ENCODE measurements around the gene COPZ1. TPM values are rescaled to one million over a fixed set of nuclear protein-coding genes. Genes with fewer than 3 reads are reported as not detected.

Gene COPZ1
- polyA plus RNA-seq, 3 donors = 78.9 to 190 (median 176) TPM

DNA sequence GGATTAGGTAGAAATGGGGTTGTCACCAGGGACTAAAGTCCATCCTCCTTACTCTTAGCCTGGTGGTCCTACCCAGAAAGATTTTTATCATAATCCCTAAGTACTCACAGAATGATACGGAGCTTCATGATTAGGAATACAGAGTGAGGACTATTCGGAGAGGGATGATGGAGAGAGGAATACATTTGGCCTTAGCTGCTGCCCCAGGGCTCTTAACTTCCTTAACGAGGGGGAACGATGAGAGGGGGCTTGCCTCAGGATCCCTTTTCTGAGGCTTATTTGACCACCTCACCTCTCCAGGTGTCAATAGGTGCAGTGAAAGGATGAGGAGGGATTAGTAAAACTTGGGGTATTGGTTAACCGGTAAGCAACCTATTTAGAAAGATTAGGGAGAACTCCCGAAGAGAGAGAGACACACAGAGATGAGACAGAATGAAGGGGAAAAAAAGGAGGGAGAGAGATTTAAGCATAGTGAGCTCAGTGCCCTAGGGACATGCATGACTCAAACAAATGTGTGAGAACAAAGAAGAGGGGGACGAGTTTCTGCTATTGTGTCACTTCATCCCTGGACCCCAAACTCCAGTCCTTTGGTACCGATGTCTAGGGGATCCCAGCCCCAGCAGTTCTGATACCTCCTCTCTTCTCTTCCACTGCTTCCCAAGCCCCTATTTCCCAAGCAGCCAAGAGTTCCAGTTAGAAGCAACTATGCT is 25.3 kb upstream of the COPZ1 start:
- Mint-ChIP-seq H3K4me3 (peak overlapping the region; percentile 86 to 99), H3K9me3 (peaks cover 0 to 2% (median 0%) of the 10 kb centered on the region in 7 donors), H3K27ac (peak overlapping the region; percentile 88 to 93 (median 91)), H3K27me3 (ENCODE audit: low read depth in 3 of 3) (peaks cover 0 to 1% (median 1%) of the 10 kb centered on the region in 3 donors), H3K4me1 (peaks cover 82% of the 10 kb centered on the region), H3K36me3 (peaks cover 14 to 34% of the 10 kb centered on the region in 2 donors)
- intact Hi-C loops (cut with micrococcal nuclease) = loop anchor here (2.0 to 5.0 kb wide), 3 partner anchors 29 to 68 kb away; no protein-coding TSS in a partner anchor
- Histone ChIP-seq H3K79me2 (ENCODE audit: insufficient read depth, low read length) (peaks cover 100% of the 10 kb centered on the region), H3K4me2 (replicated peaks; ENCODE audit: extremely low read depth, low read length, poor library complexity, severe bottlenecking) (peak overlapping the region; percentile 99), H3K9me3 (replicated peaks in 1 of 2; ENCODE audit: control insufficient read depth in 1 of 2, insufficient read depth in 1 of 2, low read length in 2 of 2) (no peaks in the 10 kb centered on the region), H3K27ac (ENCODE audit: low read depth in 1 of 2, low read length in 2 of 2) (peak overlapping the region; percentile 63 to 87), H3K27me3 (ENCODE audit: control insufficient read depth in 2 of 2, insufficient read depth in 2 of 2, low read length in 2 of 2) (no peaks in the 10 kb centered on the region), H2AFZ (ENCODE audit: insufficient read depth, low read depth, low read length, poor library complexity, severe bottlenecking) (peak overlapping the region; percentile 77), H4K20me1 (ENCODE audit: insufficient read depth, low read length) (peaks cover 22% of the 10 kb centered on the region), H3K4me3 (replicated peaks in 1 of 3; ENCODE audit: low read depth in 2 of 3, low read length in 3 of 3) (peak overlapping the region; percentile 80 to 99 (median 93)), H3K9ac (ENCODE audit: insufficient read depth, low read length, poor library complexity, severe bottlenecking) (peak overlapping the region; percentile 73), H3K4me1 (ENCODE audit: control insufficient read depth in 1 of 2, insufficient read depth in 2 of 2, low read length in 2 of 2) (peaks cover 84 to 97% of the 10 kb centered on the region in 2 donors), H3K36me3 (replicated peaks in 1 of 2; ENCODE audit: control insufficient read depth in 1 of 2, insufficient read depth in 2 of 2, low read length in 2 of 2) (peaks cover 10 to 14% of the 10 kb centered on the region in 2 donors)
- DNase-seq = no peak
- TF ChIP-seq, protein P1, sequence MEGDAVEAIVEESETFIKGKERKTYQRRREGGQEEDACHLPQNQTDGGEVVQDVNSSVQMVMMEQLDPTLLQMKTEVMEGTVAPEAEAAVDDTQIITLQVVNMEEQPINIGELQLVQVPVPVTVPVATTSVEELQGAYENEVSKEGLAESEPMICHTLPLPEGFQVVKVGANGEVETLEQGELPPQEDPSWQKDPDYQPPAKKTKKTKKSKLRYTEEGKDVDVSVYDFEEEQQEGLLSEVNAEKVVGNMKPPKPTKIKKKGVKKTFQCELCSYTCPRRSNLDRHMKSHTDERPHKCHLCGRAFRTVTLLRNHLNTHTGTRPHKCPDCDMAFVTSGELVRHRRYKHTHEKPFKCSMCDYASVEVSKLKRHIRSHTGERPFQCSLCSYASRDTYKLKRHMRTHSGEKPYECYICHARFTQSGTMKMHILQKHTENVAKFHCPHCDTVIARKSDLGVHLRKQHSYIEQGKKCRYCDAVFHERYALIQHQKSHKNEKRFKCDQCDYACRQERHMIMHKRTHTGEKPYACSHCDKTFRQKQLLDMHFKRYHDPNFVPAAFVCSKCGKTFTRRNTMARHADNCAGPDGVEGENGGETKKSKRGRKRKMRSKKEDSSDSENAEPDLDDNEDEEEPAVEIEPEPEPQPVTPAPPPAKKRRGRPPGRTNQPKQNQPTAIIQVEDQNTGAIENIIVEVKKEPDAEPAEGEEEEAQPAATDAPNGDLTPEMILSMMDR (IDR thresholded peaks at IDR 0.05) = no peak
- 0% methylated on average over 2 of the region's 8 CpGs for WGBS (ENCODE audit: insufficient coverage)

DNA sequence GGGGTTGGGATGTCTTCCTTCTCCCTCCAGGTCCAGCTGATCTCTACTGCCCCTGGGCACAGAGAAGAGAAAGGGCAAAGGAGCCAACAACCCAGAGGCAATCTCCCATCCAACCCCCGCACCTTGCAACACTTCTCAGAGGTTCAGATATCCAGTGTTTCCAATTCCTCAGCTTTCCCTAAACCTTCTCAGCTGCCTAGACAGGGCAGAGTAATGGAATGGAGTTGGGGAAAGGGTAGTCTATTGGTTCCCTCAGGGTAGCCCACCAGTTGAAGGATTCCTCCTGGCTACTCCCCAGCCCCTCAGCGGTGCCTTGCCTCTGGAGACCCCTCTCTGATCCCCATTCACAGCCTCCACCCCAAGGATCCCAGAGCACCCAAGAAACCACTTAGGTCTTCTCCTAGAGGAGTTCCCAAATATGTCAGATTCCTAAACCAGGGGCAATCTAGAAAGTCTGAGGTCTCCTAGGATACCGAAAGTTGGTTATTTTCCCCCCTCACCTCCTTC is 24.7 kb upstream of the COPZ1 start:
- Histone ChIP-seq H4K20me1 (ENCODE audit: insufficient read depth, low read length) (peaks cover 16% of the 10 kb centered on the region), H3K4me1 (ENCODE audit: control insufficient read depth in 1 of 2, insufficient read depth in 2 of 2, low read length in 2 of 2) (peaks cover 84 to 97% of the 10 kb centered on the region in 2 donors), H2AFZ (ENCODE audit: insufficient read depth, low read depth, low read length, poor library complexity, severe bottlenecking) (peak overlapping the region; percentile 77), H3K4me2 (replicated peaks; ENCODE audit: extremely low read depth, low read length, poor library complexity, severe bottlenecking) (peak overlapping the region; percentile 99), H3K27me3 (ENCODE audit: control insufficient read depth in 2 of 2, insufficient read depth in 2 of 2, low read length in 2 of 2) (no peaks in the 10 kb centered on the region), H3K79me2 (ENCODE audit: insufficient read depth, low read length) (peaks cover 95% of the 10 kb centered on the region), H3K4me3 (replicated peaks in 1 of 3; ENCODE audit: low read depth in 2 of 3, low read length in 3 of 3) (peak overlapping the region; percentile 80 to 99 (median 93)), H3K27ac (ENCODE audit: low read depth in 1 of 2, low read length in 2 of 2) (peak overlapping the region; percentile 63 to 87), H3K9ac (ENCODE audit: insufficient read depth, low read length, poor library complexity, severe bottlenecking) (peak overlapping the region; percentile 73), H3K9me3 (replicated peaks in 1 of 2; ENCODE audit: control insufficient read depth in 1 of 2, insufficient read depth in 1 of 2, low read length in 2 of 2) (no peaks in the 10 kb centered on the region), H3K36me3 (replicated peaks in 1 of 2; ENCODE audit: control insufficient read depth in 1 of 2, insufficient read depth in 2 of 2, low read length in 2 of 2) (peaks cover 5 to 8% of the 10 kb centered on the region in 2 donors)
- peak overlapping the region; percentile 86 to 99 for H3K4me3 Mint-ChIP-seq
- H3K36me3 Mint-ChIP-seq = peaks cover 8 to 28% of the 10 kb centered on the region in 2 donors
- H3K9me3 Mint-ChIP-seq = peaks cover 0 to 4% (median 0%) of the 10 kb centered on the region in 7 donors
- TF ChIP-seq, protein P1 (IDR thresholded peaks at IDR 0.05) = no peak
- peaks cover 0 to 1% (median 1%) of the 10 kb centered on the region in 3 donors for H3K27me3 Mint-ChIP-seq (ENCODE audit: low read depth in 3 of 3)
- peak overlapping the region; percentile 88 to 93 (median 91) for H3K27ac Mint-ChIP-seq
- no peak for DNase-seq
- WGBS (ENCODE audit: insufficient coverage) = 0% methylated on average over 1 of the region's 3 CpGs
- intact Hi-C loops (cut with micrococcal nuclease) = loop anchor here in 1 of 2 donors (2.0 kb wide), 1 partner anchor 29 kb away; no protein-coding TSS in a partner anchor
- H3K4me1 Mint-ChIP-seq = peaks cover 80% of the 10 kb centered on the region
